NCI-H2227 (cell line): ENCODE measurements around the gene EPB41L3.
"Not testable (repeated sequence)": the region's sequence is repeated elsewhere in the genome, so short reads cannot be mapped to it uniquely, and the experiment has no call there.

Experiments used
- DNase-seq: peaks from one replicate; lab custom pipeline; 2025; ENCODE audit not compliant: unreplicated experiment; lab: John Stamatoyannopoulos, UW

The EPB41L3 gene

DNA sequence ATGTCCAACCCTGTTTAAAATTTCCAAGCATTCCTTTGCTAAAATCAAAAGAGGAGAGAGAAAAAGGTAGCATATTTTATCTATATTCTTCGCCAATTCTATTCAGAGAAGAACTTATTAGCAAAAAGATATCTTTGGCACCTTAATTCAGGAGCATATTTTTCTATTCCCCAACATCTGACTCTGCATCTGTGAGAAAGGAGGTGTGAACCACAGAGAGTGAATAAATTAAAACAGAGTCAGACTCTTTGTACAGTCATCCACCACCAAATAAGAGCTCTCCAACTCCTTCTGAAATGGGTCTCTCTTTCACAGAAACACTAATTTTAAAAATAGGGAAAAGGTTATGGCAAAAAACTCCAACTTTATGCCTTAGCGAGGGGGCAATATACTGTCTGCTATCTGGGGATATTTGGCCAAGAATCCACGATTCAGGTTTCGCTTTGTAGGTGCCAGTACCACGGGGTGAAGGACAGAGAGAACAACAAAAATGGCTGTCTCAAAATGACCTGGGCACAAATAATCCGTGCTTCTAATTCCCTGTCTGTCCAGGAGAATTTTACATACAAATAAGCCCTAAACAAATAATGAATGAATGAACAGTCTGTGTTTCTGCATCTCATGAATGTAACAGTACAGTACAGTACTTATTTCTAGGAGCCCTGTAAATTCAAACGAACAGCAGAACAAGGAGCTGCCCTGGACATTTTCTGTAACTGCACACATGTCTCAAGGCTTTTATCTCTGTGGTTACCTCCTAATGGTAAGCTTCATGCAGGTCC is 43.4 kb downstream of the EPB41L3 start:
- DNase-seq: no peak

DNA sequence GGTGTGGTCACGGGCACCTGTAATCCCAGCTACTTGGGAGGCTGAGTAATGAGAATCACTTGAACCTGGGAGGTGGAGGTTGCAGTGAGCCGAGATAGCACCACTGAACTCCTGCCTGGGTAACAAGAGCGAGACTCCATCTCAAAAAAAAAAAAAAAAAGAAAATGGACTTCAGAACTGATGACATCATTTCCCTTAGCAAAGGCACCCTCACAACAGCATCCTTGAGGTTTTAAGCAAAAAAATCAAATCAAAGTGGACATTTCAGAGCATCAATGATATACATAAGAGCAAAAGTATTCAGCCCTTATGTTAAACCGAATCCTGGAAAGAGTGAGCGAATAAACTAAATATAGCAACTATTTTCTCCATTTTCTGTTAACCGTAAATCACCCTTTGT is 45.3 kb downstream of the EPB41L3 start:
- DNase-seq: no peak

DNA sequence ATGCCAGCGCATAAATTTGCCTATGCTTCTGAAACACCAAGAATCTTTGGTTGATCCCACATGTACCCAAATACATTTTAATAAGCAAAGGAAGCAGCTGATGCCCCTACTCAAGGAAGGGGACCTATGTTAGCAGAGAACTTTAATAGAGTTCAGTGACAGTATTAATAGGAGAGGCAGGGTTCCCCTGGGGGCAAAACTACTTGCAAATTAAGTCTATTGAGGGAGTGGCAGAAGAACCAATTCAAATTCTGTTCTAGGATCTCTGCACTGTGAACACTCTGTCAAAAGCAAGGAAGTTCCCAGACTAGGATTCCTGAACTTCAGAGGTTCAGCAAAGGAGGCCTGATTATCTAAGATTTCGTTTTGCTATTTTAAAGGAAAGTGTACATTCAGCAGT is 47.5 kb downstream of the EPB41L3 start:
- DNase-seq: no peak

DNA sequence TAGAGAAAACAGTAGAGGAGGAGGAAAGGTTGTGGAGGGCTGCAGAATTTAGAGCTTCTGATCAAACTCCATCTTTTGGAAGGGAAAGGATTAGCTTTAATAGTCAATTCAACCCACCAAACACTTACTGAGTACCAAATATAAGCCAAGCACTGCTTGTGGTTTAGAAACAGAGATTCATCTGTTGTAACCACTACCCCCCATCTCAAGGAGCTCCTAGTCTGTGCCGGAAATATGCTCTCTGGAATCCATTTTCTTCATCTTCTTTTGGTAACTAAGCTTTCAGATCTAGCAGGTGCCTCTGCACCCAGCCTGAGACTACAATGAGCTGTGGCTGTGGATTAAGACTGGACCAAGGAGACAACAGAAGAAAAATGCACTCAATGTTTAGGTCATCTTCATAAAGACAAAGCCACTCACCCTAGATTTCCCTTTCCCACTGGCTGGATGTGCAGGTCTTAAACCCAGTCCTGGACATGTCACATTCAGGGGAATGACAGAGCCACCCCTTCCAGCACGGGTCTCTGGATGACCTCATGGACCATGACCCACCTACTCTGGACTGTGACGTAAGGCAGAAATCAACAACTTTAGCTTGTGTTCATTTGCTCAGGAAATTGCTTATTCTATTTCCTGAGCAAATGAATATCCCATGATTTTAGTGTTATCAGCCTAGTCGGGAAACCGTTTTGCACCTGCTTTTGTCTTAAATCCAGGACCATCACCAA is 52.9 kb downstream of the EPB41L3 start:
- no peak for DNase-seq

DNA sequence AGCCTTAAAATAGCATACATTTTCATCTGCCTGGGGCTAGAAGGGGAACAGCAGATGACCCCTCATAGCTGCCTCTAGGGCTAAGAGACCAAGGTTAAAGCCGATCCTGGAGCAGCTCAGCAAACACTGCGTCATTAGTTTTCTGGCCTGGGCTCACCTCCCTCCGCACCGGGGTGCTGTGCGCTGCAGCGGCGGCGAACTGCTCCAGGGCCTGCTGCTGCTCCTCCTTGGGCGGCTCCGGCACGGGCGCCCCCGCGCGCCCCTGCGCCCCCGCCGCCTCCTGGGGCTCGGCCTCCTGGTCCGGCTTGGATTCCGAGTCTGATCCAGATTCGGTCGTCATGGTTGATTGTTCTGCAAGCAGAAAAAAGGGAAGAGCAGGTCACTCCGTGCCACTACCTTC is 55.0 kb downstream of the EPB41L3 start:
- DNase-seq: no peak

DNA sequence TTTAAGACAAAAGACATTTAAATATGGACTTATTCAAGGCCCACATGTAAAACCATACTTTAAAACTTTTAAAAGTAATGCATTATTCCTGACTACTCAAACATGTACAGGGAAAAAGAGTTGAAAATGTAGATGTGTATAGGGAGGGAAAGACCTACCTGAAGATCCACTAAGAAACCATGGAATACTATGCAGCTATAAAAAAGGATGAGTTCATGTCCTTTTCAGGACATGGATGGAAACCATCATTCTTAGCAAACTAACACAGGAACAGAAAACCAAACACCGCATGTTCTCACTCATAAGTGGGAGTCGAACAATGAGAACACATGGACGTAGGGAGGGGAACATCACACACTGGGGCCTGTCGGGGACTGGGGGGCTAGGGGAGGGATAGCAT is 55.8 kb downstream of the EPB41L3 start:
- DNase-seq: not testable (repeated sequence)

DNA sequence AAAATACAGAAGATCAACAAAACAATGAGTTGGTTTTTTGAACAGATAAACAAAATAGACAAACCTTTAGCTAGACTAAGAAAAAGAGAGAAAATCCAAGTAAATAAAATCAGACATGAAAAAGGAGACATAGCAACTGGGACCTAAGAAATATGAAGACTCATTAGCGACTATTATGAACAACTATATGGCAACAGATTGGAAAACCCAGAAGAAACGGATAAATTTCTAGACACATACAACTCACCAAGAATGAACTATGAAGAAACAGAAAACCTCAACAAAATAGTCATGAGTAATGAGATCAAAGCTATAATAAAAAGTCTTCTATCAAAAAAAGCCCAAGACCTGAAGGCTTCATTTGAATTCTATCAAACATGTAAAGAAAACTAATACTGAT is 59.3 kb downstream of the EPB41L3 start:
- DNase-seq: no peak

DNA sequence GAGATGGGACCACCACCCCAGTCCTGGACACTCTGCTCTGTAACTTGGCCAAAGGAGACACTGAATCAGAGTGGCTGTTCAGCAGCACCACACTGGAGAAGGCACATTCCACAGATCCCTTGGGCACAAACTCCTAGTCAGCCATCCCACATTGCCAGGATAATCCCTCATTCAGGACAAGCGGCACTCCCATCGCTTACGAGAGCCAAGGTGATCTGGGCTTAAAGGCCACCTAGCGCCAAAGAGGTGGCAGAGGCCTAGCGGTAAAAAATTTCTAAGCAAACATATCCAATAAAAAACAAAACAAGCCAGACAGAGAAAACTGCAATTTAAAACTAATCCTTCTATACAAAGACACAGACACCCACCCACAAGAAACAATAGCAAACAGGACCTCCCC is 62.2 kb downstream of the EPB41L3 start:
- no peak for DNase-seq

DNA sequence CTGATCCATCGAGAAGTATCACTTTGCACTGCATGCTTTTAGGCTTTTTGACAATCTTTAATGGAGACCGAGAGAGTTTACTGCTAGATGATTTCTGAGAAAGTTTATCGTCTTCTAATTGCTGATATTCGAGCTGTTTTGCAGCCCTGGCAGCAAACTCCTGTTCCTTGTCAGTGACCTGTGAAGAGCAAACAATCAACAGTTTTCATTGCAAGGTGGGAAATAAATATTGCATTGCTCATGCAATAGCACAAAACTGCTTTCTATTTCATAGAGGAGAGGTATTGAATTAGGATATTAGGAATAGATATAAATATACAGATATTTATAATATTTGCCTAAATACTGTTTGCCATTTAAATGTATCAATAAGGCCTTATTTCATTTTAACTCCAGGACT is 65.5 kb downstream of the EPB41L3 start:
- no peak for DNase-seq

DNA sequence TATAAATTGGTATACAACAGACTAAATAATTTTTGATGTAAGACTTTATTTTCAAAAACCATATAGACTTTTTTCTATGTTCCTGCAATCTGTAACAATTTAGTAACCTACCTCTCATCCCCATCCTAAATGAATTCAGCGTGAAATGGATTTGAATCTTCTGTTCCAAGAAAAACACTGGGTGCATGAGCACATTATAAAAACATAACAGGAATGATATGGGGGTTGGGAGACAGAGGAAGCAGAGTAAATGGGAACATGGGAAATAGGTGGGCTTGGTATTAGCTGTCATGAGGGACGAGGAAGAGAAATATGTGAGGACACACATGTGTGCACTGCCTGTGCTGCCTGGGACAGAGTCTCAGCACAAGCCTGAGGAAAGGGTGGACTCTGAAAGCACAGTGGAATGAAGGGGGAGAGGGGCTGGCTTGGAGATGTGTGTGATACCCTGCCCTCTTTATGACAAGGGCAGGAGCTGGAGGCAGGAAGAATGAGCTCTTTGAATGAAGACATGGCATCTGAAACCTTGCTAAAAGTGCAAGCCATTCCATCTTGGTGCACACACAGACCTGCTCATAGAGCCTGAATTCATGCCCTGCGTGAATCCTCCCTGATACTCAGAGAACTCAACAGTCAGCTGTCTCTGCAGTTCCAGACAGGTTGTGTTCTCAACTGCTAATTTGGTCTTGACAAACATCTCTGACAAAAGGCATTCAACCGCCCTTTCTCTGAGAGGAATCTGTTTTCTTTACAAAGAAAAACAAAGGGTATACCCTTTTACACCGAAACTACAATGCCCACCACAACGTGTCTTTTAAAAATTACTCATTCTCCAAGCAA is 66.6 kb downstream of the EPB41L3 start:
- no peak for DNase-seq

DNA sequence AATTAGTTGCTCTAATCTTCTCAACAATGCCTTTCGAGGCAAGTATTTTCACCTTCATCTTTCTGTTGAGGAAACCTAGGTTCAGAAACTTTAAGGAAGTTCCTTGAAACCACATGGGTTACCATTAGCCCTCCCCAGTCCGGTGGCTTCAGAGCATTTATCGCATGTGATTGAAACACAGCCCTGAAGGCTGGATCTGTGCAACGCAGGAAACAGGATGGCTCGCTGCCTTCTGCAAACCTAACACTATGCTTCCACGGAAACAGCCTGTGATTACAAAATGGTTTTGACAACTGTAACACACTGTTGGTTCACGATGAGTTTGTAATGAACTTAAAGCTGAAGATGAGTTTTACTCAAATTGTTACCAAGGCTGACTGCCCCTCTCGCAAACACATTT is 68.5 kb downstream of the EPB41L3 start:
- no peak for DNase-seq

DNA sequence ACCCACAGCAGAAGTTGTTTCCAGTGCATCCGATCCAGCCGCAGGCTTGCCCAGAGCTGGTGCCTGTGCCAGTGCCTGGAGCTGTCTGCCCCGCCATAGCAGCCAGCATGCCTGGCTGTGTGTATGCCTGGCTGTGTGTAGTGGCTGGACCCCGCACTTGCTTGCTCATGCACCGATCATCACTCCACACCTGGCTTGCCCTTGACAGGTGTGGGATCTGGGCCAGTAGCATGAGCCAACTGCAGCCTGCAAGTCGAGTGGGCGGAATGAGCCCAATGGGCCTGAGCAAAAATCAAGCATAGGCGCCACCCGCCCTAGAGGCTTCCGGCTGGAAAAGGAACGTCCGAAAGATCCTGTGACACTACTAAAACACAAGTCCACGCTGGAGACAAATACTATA is 74.5 kb downstream of the EPB41L3 start:
- no peak for DNase-seq

DNA sequence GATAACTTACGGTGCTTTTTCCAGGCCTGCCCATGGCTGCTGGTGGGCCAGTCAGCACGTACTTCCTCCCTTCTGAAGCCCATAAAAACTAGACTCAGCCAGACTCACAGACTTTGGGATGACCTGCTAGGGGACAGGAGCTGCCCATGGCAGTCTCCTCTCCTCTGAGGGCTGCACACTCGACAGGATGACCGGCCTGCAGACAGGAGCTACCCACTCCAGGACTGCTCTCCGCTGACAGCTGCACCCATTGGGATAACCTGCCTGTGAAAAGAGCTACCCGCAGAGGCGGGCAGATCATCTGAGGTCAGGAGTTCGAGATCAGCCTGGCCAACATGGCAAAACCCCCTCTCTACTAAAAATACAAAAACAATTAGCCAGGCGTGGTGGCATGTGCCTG is 75.4 kb downstream of the EPB41L3 start:
- DNase-seq: no peak

DNA sequence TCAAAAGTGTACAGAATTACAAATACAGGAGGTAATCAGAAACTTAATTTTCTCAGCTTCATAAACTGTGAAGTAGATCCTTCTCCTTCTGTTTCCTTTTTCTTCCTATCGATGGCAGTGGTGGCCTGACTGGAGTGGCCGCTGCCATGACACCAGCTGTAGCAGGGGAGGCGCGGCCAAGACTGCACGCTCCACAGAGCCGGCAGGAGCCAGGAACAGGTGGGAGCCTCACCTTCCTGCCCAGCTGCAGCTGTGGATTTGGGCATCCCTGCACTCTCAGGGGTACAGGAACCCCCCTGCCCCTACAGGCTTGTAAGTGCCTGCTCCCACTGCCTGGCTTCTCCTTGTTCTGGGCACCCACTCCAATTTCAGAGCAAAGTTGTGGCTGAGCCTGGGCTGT is 76.1 kb downstream of the EPB41L3 start:
- no peak for DNase-seq

DNA sequence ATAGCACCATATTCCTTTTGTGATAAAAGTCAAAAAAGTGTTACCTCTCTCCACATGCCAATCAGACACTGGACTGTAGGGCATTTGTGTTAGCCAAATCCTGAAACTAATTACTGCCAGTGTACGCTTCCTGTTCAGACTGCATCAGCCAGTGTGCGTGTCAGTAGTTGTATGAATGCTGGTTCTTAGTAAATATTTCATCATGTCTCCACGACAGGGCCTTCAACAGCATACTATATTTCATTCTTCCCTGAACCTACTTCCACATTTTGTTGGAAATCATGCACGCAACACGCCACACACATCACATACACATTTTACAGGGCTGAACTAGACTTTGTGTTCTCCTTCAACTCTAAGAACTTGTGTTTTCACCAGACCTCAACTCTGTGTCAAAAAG is 77.5 kb downstream of the EPB41L3 start:
- DNase-seq: no peak

DNA sequence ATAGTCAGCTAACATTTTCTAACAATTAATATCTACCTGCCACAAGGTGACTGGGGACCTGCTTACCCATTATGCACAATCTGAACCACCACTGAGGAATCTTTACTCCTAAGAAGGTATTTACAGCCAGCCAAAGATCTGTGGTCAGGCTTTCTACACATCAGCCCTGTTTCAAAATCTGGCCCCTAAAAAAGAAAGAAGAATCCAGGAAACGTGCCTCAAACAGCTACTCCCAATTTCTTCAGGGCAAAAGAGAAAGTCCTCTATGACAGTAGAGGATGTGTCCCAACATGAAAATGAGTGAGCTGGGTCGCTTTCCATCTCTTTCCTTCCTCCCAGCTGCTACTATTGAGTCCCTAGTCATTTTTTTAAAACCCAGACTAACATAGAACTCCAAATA is 79.5 kb downstream of the EPB41L3 start:
- DNase-seq: no peak

DNA sequence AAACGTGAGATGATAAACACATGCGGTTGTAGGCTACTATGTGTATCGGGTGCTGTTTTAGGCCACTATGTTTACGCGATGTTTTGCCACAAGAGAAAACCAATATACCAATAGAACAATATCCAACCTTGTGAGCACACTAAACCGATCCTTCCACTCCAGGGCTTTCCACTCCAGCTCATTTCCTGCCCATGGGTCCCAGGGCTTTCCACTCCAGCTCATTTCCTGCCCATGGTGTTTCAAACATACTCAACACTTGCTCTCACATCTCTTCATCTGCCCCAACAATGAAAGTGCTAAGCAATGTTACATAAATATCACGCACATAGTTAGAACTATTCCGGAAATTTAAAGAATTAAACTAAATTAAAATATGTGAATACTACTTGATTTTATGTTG is 80.0 kb downstream of the EPB41L3 start:
- DNase-seq: no peak

DNA sequence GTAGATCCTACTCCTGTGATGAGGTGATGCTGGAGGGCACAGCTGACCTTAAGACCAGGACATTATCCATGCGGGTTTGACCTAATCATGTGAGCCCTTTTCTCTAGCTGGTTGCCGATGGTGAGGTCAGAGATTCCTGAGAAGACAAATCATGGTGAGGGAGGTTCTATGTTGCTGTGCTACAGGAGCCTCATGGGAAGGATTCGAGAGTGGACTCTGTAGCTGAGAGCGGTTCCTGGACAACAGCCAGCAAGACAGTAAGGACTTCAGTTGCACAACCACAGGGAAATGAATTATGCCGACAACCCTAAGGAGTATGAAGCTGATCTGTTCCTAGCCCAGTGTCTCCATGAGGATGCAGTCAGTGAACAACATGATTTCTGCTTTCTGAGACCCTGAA is 80.4 kb downstream of the EPB41L3 start:
- no peak for DNase-seq

DNA sequence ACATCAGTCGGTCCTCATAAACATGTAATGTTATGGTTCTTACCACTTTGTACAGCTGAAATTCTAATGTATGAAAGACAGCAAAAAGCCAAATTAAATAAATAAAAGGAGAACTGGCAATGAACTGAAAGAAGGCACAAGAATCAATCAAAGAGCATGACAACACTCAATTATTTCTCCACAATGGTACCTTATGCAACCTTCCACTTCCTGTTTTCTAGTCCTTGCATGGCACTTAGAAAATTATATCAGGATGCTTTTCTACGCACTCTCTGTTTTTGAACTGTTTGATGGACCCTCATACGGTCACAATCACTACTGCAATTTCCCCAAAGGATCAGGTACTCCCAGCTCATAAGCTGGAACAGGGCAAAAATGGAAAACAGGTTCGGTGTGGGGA is 81.6 kb downstream of the EPB41L3 start:
- no peak for DNase-seq

DNA sequence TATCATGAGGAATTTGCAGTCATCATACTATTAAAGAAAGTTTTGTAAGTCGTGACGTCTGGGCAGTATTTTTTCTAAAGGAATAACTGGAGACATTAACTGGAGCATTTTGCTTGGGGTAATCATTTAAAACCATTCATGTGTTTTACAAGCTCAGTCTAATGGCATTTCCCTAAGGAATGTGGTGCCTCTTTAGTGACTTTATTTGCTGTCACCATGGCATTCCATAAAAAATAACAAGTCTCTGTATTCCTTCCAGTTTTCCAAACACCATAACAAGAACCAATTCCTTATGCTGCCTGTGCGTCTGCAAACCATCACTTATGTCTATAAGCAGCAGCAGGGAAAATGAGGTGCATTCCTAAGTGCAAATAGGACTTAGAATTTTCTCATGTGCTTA is 82.8 kb downstream of the EPB41L3 start:
- DNase-seq: no peak

DNA sequence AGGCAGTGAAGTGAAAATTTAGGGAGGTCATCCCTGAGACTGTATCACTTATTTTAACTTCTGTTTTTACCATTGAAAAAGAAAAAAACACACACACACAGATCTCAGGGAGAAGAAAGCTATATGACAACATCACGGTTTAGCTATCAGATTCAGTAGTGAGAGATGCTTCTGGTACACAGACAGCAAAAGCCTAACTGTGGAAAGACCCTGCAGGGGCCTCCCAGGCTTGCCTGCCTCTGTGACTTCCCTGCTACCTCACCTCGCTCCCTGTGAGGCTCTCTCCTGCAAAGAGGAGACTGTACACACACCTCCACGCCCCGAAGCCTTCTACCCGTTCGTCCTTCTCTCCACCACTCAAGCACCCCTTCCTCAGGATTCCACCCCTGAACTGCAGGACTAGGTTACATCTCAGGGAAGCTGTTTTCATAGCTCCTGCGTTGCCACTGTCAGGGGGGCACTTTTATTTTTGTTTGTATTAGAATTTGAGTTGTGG is 86.3 kb downstream of the EPB41L3 start:
- DNase-seq: no peak
